AG04449 (cell line): ENCODE data around the gene HS6ST1.

Source experiments
- CTCF ChIA-PET: fragments of 350-600 bp; formaldehyde crosslinking; extraction: SDS; loops from one replicate; lab custom pipeline; 2021; ENCODE audit warnings: antibody characterized with exemption; lab: Yijun Ruan, JAX
- POLR2A ChIA-PET: fragments of 400-600, 350-600 bp; formaldehyde crosslinking; extraction: SDS; loops from one replicate; lab custom pipeline; 2020; ENCODE audit warnings: antibody characterized with exemption, inconsistent platforms; lab: Yijun Ruan, JAX
- DNase-seq: peaks from one replicate; pipeline ENCODE4 v3.0.0-alpha.2; 2010; ENCODE audit warnings: low read depth, low spot score
- H3K4me3 ChIP-seq: 2 replicates; pipeline ENCODE4 v1.5.1; 2011; ENCODE audit warnings: low read depth, mild to moderate bottlenecking, control low read depth, low read length
- CTCF ChIP-seq: IDR thresholded peaks from one replicate; pipeline ENCODE4 v1.5.1; 2011; ENCODE audit warnings: mild to moderate bottlenecking, moderate library complexity, low read length, control low read depth, inconsistent platforms; ENCODE audit not compliant: insufficient read depth; ENCODE audit errors: missing control alignments

HS6ST1 gene

DNA sequence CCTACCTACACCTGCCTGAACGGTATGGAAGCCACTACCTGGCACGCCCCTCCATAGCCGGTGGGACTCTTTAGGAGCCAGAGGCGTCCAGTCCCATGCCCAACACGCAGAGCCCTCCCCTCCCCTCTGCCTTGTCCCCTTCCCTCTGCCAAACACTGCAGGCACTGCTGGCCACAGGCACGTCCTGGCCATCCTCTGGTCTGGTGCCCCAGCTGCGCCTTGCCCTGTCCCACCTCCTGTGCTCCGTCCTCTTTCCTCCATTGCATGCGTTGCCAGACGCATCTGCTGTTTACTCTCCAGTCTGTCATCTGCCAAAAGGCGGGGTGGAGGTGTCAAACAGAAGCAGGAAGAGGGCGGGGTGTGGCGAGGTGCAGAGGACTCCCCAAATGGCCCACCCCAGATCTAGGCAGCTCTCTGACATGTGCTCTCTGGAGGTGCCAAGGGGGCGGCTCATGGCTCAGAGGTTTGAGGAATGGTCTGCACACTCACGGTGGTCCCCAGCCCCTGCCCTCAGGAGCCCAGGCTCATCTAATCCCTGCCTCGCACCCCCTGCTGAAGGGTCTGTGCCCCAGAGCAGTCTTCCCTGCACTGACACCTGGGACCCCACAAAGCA is 45.1 kb downstream of the HS6ST1 start:
- CTCF ChIA-PET: no interaction called here
- POLR2A ChIA-PET: no interaction called here
- no peak for TF ChIP-seq CTCF

GRCh38 chr2:128272601-128273468 is 45.8 kb downstream of the HS6ST1 start:
- no peak for TF ChIP-seq CTCF
- POLR2A ChIA-PET: no interaction called here
- no peak overlapping the region for H3K4me3 ChIP-seq
- no peak for DNase-seq
- CTCF ChIA-PET: no interaction called here

More for the DNA sequence above, 45.1 kb downstream of the HS6ST1 start:
- DNase-seq: no peak
- H3K4me3 ChIP-seq: no peak overlapping the region

- TF ChIP-seq CTCF: no peak
- CTCF ChIA-PET: no interaction called here
- H3K4me3 ChIP-seq: no peak overlapping the region
- POLR2A ChIA-PET: no interaction called here
- no peak for DNase-seq
Measured at GRCh38 chr2:128271911-128272600, 46.6 kb downstream of the HS6ST1 start.

- no peak overlapping the region for H3K4me3 ChIP-seq
- ChIA-PET POLR2A (no interaction called here), CTCF (no interaction called here)
- no peak for DNase-seq
- no peak for TF ChIP-seq CTCF
Measured at GRCh38 chr2:128271597-128271910, 47.1 kb downstream of the HS6ST1 start.

GRCh38 chr2:128270672-128271596 is 47.7 kb downstream of the HS6ST1 start:
- DNase-seq: no peak
- no peak overlapping the region for H3K4me3 ChIP-seq
- no peak for TF ChIP-seq CTCF
- CTCF ChIA-PET: interaction anchor here (0.6 to 1.5 kb wide), 2 partner anchors 11 to 30 kb away, joined by 3 to 4 read pairs; no protein-coding TSS in a partner anchor
- POLR2A ChIA-PET: no interaction called here
